Prostate gland (tissue), 2 donors: ENCODE data around the gene DAD1.

ENCODE experiments used
- POLR2A ChIP-seq: fragments of 450-650 bp; IDR thresholded peaks from one replicate; pipeline ENCODE4 v1.6.1; 2016; ENCODE audit warnings: antibody characterized with exemption, mild to moderate bottlenecking
- POLR2AphosphoS5 ChIP-seq: sonication (generic); formaldehyde crosslinking; IDR thresholded peaks from one replicate; pipeline ENCODE4 v1.6.1; 2017; ENCODE audit warnings: antibody characterized with exemption
- TF ChIP-seq, protein P1 (sequence below), 4 experiments: fragments of 200-600 bp in 2 of 4; fragments of 450-650 bp in 2 of 4; sonication (generic) in 2 of 4; IDR thresholded peaks; 1 replicate in 3 of 4; 2 replicates in 1 of 4; pipeline ENCODE4 v1.5.1; 2016 to 2019; ENCODE audit warnings: antibody characterized with exemption in 4 of 4, mild to moderate bottlenecking in 2 of 4, moderate library complexity in 2 of 4

- TF ChIP-seq POLR2A = no peak
- TF ChIP-seq, protein P1, sequence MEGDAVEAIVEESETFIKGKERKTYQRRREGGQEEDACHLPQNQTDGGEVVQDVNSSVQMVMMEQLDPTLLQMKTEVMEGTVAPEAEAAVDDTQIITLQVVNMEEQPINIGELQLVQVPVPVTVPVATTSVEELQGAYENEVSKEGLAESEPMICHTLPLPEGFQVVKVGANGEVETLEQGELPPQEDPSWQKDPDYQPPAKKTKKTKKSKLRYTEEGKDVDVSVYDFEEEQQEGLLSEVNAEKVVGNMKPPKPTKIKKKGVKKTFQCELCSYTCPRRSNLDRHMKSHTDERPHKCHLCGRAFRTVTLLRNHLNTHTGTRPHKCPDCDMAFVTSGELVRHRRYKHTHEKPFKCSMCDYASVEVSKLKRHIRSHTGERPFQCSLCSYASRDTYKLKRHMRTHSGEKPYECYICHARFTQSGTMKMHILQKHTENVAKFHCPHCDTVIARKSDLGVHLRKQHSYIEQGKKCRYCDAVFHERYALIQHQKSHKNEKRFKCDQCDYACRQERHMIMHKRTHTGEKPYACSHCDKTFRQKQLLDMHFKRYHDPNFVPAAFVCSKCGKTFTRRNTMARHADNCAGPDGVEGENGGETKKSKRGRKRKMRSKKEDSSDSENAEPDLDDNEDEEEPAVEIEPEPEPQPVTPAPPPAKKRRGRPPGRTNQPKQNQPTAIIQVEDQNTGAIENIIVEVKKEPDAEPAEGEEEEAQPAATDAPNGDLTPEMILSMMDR (IDR thresholded peaks at IDR 0.05) = no peak
- no peak for TF ChIP-seq POLR2AphosphoS5
These were observed 55.2 kb downstream of the DAD1 start for GRCh38 chr14:22533739-22534359.
